ENCODE data around the gene CAPN12.

CAPN12 gene

DNA sequence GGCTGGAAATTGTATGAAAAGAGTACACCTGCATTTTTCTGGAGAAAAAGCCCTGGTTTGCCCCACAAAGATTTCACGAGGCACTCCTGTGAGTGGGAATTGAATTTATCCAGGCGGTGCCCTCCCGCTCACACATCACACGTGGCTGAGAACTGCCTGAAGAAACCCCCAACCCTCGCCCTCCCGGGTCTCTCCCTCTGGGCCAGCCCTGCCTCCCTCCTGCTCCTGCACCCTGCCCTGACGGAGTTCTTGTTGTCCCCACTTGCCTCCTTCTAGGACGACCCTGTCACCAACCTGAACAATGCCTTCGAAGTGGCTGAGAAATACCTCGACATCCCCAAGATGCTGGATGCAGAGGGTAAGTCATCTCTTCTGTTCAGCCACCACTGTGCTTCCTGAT lies 35.2 kb downstream of the CAPN12 start:
- DNase-seq: no peak

DNA sequence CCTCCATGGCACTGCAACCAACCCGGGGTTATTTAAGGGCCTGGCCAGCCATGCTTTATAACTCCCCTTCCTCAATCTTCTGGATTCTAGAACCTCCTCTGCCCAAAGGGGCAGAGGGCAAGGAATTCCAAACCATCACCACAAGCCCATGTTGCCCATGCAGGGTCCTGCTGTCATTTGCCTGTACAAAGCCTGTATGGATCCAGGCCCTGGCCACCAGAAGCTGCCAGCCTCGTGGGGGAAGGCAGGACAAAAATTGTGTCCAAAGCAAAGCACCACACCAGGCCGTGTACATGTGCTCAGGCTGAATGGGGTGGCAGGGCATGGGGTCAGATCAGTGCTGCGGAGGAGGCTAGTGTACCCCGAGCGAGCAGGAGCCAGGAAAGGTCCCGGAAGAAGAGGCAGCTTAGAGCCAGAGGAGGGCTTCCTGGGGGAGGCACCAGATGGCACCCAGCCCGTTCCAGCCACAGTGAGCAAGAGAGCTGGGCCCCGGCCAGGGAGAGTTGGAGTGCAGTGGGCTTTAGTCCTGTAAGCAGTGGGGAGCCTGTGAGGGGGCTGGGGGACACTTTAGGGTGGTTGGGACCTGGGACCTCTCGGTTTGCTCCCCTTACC lies 35.8 kb downstream of the CAPN12 start:
- DNase-seq: no peak

DNA sequence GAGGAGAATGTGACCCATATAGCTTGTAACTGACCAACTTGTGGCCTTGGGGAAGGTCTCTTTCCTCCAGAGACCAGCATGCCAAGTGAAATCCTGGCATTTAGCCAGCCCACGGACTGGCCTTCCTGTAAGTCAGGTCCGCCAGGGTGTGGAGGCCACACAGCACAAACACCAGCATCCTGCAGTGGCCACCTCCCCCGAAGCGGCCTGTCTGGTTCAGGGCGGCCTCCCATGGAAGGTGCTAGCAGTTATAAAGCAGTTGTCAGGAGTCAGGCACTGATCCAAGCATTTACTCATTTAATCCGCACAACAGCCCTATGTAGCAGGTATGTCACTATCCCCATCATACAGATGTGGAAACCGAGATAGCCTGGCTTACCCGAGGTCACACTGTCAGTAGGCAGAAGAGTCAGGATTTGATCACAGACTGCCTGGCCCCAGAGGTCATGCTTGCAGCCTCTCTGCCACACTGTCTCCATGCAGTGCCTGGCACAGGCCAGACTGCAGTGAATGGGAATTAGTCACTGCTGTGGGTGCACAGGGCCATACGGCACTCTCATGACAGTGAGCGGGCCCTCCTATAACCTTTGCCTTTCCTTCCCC lies 36.7 kb downstream of the CAPN12 start:
- no peak for DNase-seq

DNA sequence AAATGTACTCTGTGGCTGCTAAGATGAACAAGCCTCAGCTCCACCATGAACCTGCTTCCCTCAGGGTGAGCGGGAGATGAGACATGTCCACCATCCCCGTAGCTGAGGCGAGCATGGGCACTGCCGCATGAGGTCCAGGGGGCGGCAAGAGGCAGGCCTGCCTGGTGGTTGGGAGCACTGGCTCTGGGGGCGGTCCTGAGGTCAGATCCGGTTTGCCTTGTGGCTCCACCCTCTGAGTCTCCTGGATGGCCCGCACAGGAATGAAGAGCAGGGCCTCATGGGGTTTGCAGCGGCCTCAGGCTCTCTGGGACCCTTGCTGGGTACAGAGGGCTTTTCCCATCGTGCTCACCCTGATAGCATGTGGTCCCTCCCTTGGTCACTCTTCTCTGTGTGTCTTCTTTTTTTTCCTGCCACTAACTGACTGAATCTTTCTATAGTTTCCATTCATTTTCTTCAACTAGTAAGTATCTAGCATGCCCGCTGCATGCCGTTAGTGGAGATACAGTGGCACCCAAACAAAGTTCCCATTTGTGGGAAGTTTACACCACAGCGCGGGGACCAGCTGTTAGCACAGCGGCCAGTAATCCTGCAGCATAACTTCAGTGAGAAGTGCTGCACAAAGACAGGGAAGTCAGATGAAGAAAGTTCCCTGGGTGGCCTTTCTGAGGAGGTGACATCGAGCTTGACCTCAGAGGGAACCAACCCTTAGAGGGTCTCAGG lies 37.3 kb downstream of the CAPN12 start:
- no peak for DNase-seq

DNA sequence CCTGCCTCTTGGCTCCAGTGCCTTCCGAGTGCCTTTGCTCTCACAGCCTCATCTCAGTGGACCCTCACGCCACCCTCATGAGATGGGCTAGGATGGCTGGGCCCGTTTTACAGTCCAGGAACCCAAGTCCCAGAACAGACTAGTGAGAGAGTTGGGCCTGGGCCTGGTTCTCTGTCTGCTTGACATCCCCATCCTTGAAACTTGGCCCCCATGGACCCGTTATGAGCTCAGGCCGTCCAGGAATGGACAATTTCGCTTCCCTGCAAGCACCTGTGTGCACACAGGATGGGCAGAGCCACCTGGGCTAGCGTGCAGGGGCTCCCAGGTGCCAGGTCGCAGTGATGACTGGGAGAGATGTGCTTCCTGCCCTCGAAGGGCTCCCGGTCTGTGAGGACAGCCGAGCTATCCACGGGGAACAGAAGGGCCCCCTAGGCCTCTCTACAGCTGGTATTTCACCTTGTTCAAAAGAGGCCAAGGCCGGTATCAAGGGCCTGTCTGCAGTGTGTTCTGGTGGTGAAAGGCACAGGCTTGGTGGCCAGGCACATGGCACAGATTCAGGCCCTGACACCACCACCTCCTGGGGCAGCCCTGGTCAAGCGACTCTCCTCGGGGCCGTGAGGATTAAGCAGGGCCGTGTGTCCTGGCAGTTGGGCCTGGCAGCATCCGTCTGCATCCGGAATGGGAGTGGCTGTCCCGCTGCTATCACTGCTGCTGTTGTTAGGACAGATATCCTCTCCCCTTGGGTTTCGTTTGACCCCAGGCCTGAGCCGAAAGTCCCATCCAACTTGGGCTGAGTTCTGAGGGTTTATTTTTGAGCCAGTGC lies 38.9 kb downstream of the CAPN12 start:
- DNase-seq: no peak

DNA sequence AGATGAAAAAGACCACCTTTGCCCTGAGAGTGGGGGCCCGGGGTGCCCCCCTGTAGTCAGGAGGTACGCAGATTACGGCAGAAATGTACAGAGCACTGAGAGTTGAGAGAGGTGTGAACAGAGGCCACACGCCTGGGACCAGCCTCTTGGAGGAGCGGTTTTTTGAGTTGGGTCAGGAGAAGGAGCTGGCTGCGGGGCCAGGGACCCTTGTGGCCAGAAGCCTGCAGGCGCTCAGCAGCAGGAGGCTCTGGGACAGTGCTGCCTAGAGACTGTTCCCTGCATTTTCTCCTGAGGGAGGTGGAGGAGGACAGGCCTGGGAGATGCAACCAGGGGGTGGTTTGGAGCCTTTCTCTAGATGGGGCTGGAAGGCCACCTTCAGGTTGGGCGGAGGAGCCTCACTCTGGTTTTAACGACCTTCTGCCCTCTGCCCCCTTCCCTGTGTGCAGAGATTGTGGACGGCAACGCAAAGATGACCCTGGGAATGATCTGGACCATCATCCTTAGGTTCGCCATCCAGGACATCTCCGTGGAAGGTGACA lies 39.7 kb downstream of the CAPN12 start:
- DNase-seq: no peak

DNA sequence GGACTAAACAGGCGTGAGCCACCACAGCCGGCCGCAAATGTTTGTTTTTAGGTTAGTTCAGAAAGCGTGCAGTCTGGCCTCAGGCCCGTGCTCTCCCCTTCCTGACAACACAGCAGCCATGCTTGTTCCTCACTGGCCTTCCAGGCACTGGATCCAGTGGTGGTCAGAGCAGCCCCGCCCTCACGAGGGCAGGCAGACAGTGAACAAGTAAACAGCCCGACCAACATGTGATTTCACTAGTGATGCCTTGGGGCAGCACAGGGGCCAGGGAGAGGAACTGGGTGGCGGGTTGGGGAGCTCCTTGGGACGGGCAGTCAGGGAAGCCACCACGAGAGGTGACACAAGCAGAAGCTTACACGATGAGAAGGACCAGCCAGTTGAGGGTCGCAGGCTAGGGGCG lies 40.8 kb downstream of the CAPN12 start:
- no peak for DNase-seq

DNA sequence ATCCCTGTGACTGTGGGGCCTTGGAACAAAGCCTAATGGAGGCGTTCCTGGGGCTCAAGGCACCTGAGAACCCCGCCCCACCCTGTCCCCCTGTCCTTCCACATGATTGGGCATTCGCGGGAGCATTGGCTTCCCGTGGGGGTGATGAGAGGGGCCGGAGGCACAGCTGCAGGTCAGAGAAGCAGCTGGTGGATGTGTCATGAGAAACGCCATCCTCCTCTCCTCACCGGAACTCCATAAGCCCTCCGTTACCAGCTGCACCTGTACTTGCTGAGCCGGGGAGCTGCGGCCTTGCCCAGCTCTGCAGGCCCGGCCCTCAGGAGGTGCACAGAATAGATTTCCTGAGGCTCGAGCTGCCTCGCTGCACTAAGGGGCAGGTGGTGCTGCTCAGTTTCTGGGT lies 42.0 kb downstream of the CAPN12 start:
- no peak for DNase-seq

DNA sequence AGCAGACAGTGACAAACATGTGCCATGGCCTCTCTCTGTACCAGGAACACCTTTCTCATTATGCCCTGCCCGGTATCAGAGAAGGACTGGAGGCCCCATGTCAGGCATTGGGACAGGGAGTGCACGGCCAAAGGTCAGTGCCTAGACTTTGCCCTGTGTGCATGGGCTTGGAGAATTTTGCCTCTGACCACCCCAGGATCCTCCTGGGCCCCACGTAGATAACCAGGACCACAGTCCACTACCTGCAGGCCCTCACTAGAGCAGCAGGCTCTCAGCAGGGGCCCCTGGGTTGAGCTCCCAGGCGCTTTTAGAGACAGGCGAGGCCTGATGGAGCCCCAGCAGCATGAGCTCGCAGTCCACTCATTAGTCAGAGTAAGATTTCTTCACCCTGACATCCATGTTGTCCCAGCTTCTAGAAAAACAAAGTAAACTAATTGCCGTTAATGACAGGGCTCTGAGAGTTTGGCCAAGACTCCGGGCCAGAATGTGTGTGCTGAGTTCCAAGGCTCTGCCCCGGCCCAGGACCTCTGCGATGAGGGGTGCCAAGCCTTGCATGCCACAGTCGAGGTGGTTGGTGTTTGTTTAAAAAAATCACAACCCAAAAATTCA lies 42.7 kb downstream of the CAPN12 start:
- DNase-seq: no peak

DNA sequence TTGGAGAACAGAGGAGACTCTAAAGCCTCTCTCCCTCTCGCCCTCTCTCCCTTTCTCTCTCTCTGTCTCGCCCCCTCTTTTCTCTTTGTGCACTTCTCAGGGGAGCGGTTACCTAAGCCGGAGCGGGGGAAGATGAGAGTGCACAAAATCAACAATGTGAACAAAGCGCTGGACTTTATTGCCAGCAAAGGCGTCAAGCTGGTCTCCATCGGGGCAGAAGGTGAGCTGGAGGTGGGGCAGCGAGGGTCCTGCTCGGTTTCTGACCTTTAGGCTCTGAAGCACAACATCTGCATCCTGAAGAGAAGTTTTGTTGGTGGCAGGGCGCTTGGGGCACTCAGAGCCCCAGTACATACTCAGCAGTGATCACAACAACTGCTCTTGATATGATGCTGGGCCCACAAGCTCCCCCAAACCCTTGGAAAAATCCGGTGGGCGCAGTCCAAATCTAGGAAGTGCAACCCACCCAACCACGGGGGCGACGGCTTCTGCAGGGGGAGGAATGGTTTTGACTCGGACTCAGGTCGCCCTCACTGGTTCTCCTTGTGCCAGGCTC lies 43.3 kb downstream of the CAPN12 start:
- DNase-seq: no peak

DNA sequence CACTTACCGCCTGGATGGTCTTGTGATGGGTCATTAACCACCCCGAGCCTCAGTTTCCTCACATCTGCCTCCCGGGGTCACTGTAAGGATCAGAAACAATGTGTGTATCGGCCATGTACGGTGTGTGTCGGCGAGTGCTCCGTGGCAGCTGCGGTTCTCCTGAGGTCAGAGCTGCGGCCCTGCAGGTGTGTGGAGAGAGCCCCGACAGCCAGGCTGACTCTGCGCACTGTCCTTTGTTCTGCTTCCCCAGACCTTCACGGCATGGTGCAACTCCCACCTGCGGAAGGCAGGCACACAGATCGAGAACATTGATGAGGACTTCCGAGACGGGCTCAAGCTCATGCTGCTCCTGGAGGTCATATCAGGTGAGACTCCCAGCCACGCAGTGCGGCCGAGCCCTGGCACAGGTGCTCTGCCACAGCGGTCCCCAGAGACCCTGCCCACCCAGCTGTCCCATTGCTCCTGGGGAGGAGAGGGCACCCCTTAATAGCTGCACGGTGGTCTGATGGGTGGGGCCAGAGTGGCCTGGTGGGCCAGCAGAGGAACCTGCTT lies 43.8 kb downstream of the CAPN12 start:
- DNase-seq: no peak

DNA sequence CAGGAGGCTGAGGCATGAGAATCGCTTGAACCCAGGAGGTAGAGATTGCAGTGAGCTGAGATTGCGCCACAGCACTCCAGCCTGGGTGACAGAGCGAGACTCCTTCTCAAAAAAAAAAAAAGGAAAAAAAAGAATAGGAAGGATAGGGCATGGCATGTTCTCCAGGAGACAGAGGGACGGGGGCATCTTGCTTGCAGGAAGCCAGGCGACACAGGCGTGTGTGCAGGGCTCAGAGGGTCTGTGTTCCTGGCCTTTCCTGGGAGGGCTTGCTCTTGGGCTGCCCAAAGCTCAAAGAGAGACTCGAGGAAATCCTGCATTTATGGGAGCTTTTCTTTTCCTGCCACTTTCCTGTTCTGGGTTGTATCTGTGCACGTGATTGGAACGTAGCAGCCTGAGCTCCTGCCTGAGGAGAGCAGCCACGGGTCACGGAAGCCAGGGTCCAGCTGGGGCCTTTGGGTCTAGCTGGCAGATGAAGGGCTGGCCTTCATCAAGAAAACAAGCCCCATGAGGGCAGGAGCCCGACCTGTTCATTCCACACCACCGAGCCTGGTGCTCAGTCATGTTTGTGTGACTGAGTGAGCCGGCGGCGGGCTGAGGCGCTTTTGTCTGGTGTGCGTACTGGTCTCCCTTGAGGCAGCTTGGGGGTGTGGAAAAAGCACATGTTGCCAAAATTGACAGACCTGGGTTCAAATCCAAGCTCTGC lies 44.5 kb downstream of the CAPN12 start:
- no peak for DNase-seq

DNA sequence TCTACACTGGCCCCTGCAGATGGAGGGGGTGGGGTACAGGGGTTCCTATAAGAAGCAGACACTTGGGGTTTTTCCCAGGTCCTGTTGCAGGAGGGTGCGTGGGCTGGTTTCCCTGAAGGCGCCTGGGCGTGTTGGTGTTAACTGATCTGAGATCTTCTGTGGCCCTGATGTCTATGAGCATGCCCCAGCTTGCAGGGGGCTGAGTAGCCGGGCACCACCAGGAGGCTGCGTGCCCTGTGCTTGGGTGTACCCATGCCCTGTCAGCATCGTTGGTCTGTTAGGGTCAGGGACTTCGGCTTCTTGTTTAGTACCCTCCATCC lies 45.3 kb downstream of the CAPN12 start:
- DNase-seq: no peak

DNA sequence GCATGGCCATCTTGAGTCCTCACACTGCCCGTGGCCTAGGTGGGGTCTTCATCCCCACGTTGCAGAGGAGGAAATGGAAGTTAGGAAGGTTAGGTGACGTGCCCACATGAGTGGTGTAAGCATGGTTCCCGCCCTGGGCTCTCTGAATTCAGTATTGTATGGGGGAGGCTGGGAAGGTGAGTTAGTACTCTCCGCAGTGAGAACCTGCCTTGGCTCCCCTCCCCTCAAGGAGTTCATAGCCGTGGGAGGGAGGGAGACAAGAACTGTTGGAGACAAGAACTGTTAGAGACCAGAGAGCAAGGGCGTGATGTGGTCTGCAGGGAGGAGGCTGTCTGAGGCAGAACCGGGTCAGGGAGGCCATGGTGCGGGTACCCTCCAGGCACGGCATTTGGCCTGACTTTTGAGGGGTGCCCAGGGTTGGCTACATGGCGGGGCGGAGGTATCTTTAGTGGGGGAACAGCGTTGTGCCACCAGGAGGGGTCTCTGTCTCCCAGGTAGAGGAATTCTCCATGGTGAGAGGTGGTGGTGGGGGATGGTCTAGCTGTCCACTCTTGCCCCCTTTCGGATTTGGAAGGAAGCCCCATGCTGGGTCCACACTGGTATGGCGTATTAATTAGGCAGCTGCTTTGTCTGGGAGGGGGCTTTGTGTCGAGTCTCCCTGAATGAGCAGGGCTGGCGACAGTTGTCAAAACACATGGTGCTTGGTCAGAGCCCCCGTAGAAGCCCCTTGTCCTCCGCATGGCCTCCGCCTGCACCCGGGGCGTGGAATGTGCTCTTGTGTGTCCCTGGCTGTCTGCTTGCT lies 45.8 kb downstream of the CAPN12 start:
- no peak for DNase-seq

DNA sequence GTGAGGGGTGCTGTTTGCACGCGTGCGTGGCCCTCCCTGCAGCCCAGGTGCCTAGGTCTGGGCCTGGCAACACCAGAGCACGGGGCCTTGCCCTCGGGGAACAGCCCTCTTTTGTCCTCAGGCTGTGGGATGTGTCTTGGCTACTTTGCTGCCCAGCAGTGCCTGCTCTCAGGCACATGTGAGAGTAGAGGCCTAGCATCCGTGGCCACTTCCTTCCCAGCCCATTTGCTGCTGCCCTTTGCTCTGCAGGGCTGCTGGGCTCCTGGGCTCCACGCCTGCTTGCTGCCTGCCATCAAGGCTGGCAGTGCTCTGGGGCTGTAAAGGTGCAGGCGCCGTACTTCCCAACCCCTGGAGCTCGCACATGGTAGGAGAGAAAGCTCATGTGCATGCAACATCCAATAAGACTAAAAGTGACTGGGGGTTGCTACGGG lies 46.6 kb downstream of the CAPN12 start:
- no peak for DNase-seq

DNA sequence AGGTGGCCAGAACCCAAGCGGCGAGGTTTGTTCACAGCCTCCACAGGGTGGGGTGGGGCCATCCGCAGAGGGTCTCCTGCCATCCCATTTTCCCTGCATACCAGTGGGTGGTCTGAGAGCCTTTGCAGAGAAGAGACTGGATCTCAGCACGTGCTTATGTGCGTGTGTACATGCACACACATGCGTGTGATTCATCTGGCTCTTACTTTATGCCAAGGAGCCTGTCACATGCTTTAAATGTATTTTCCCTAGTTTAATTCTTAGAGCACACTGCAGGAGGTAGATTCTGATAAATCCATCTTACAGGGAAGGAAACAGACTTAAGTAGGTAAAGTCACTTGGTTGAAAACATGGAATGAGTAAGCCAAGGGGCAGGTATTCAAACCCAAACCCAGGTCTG lies 47.1 kb downstream of the CAPN12 start:
- no peak for DNase-seq

DNA sequence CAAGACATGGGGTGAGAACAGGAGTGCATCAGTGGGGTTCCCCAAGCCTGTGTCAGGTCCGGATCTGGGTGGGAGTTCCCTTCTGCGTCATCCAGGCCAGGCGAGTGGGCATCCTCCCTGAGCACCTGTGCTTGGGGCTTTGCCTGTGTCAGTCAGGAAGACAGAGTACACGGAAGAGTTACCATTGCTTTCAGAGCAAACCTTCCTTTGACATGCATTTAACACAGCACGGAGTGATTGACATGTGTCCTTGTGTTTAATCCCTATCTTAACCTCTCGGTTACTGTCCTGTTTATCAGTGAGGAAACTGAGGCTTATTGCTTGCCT lies 47.6 kb downstream of the CAPN12 start:
- DNase-seq: no peak

DNA sequence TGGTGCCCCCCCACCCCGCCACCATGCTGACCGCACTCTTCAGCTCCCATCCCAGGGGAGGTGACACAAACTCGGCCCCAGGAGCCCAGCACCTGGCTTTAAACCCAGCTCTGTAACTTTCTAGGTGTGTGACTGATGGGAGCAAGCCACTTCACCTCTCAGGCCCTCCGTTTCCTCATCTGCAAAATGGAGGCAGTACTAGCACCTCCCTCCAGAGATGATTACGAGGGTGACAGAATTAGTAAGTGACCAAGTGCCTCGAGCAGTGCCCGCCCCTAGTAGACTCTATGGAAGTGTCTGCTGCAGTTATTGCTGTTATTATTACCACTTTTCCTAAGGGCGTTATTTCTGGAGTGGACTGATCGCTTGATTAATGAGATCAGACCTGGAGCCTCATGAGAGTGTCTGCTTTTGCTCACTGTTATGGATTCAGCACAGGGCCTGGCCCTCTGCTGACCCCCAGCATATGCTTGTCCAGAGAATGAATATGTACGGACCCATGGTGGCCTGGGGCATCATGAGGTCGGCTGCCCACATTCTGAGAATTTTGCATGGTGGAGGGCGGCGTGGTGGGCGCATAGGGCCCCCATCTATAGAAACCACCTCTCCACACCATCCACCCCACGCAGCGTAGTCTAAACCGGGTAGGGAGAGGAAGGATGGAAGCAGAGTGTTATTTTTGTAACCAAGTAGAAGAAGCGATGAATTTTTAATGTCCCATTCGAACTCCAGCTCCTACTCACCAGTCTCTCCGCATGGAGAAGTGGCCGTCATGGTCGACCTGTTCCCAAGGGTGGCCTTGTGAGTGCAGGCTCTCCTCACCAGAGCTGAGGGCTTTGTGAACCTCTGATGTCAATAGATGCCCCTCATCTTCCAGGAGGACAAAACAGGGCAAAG lies 48.2 kb downstream of the CAPN12 start:
- no peak for DNase-seq

DNA sequence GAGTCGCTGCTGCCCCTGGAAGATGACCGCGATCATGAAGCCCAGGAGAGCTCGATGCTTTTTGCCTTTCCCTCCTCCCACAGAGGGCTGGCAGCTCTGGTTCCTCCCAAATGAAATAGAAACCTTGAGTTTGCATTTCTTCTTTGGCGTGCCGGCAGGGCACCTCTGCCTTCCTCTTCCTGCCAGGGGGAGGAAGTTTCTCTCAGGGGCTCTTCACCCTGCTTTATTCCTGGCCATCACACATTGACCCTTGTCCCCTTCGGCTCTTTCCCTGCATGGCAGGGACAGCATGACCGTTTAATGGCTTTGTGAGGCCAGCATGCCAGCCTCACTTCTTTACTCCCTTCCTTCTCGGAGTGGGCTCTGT lies 49.0 kb downstream of the CAPN12 start:
- DNase-seq: no peak
